GM23338 (cell line): ENCODE results near the gene RPL37A. TPM values are rescaled to one million over a fixed set of nuclear protein-coding genes. Genes with fewer than 3 reads are reported as not detected.

Experiments
- polyA plus RNA-seq: library from polyadenylated mRNA; unstranded; fragments of >200 nt; fragmentation: Nextera tagmentation; extraction: Ambion mirVana; gene quantifications from 2 replicates; pipeline ENCODE4 v1.2.1, GENCODE V29; 2016
- total RNA-seq: library from RNA; depleted of rRNA; stranded (reverse); fragments of >200 nt; shearing (Covaris generic); gene quantifications from 2 replicates; pipeline ENCODE4 v1.2.3, GENCODE V29; 2014; rRNA removed

RPL37A gene
- total and polyA plus RNA-seq, 2 experiments from 2014 or later, result 1,118 to 5,036 TPM

Other genes starting within 250 kb of the RPL37A start
- 1.1 and 1.2 TPM in 2 replicates for gene MARCHF4, start 126.4 kb upstream of the RPL37A start, total RNA-seq
- 0.45 and 0.70 TPM in 2 replicates for gene MARCHF4, start 126.4 kb upstream of the RPL37A start, polyA plus RNA-seq
- gene SMARCAL1, start 86.4 kb upstream of the RPL37A start, total RNA-seq, result 17.2 and 25.4 TPM in 2 replicates
- gene SMARCAL1, start 86.4 kb upstream of the RPL37A start, polyA plus RNA-seq, result 10.3 and 13.3 TPM in 2 replicates
- 309 and 364 TPM in 2 replicates for gene IGFBP2, start 134.6 kb downstream of the RPL37A start, total RNA-seq
- 177 and 235 TPM in 2 replicates for gene IGFBP2, start 134.6 kb downstream of the RPL37A start, polyA plus RNA-seq
- gene IGFBP5, start 196.7 kb downstream of the RPL37A start, total RNA-seq, result 0.74 and 2.5 TPM in 2 replicates
- gene IGFBP5, start 196.7 kb downstream of the RPL37A start, polyA plus RNA-seq, result 0.43 and 0.70 TPM in 2 replicates